22Rv1 (cell line): Measurements from ENCODE around the gene FAM89A.

ENCODE experiments used
- H3K27ac ChIP-seq: fragments of 450-650 bp; 2 replicates; pipeline ENCODE4 v1.5.1; 2017
- CTCF ChIP-seq: fragments of 450-650 bp; IDR thresholded peaks from 2 replicates; pipeline ENCODE4 v1.5.1; 2017; ENCODE audit warnings: mild to moderate bottlenecking
- ZFX ChIP-seq: fragments of 450-650 bp; IDR thresholded peaks from 2 replicates; pipeline ENCODE4 v1.6.1; 2017; ENCODE audit warnings: antibody characterized with exemption, borderline replicate concordance

Gene FAM89A

GRCh38 chr1:231040019-231040799 lies at the start of gene FAM89A:
TSS of gene FAM89A (minus strand) at chr1:231040254. CDS start at chr1:231040211, 43 bp downstream.
- no peak within 1 kb of the TSS for H3K27ac ChIP-seq
- TF ChIP-seq CTCF: no peak
- no peak for TF ChIP-seq ZFX

- TF ChIP-seq ZFX (no peak), CTCF (no peak)
- no peak overlapping the region for H3K27ac ChIP-seq
Observed at GRCh38 chr1:231084353-231084752, 44.3 kb upstream of the FAM89A start.

- H3K27ac ChIP-seq: no peak overlapping the region
- no peak for TF ChIP-seq ZFX
- no peak for TF ChIP-seq CTCF
Observed at GRCh38 chr1:231079163-231079562, 39.1 kb upstream of the FAM89A start.

DNA sequence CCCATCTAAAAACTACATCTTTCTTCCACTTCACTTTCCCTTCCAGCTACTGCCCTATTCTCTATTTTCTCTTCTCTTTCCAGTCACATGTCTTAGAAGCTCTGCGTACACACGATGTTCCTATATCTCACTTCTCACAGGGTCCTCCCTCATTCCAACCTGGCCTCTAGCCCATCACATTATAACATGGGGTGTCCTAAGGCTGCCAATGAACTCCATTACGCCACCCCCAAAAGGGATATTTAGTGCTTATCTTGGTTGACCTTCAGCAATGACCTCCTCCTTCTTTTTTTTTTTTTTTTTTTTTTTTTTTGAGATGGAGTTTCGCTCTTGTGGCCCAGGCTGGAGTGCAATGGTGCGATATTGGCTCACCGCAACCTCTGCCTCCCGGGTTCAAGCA lies 38.2 kb upstream of the FAM89A start:
- TF ChIP-seq ZFX (no peak), CTCF (no peak)
- H3K27ac ChIP-seq: no peak overlapping the region

- no peak overlapping the region for H3K27ac ChIP-seq
- no peak for TF ChIP-seq ZFX
- TF ChIP-seq CTCF: no peak
Observed at GRCh38 chr1:231076802-231077201, 36.7 kb upstream of the FAM89A start.

GRCh38 chr1:231075497-231075896 lies 35.4 kb upstream of the FAM89A start:
- TF ChIP-seq CTCF (no peak), ZFX (no peak)

GRCh38 chr1:231075020-231075419 lies 35.0 kb upstream of the FAM89A start:
- TF ChIP-seq CTCF: no peak
- no peak for TF ChIP-seq ZFX
- no peak overlapping the region for H3K27ac ChIP-seq

More at GRCh38 chr1:231075497-231075896, 35.4 kb upstream of the FAM89A start:
- H3K27ac ChIP-seq: no peak overlapping the region
